ENCODE results near the gene ZBTB17.

- TF ChIP-seq, protein P1, sequence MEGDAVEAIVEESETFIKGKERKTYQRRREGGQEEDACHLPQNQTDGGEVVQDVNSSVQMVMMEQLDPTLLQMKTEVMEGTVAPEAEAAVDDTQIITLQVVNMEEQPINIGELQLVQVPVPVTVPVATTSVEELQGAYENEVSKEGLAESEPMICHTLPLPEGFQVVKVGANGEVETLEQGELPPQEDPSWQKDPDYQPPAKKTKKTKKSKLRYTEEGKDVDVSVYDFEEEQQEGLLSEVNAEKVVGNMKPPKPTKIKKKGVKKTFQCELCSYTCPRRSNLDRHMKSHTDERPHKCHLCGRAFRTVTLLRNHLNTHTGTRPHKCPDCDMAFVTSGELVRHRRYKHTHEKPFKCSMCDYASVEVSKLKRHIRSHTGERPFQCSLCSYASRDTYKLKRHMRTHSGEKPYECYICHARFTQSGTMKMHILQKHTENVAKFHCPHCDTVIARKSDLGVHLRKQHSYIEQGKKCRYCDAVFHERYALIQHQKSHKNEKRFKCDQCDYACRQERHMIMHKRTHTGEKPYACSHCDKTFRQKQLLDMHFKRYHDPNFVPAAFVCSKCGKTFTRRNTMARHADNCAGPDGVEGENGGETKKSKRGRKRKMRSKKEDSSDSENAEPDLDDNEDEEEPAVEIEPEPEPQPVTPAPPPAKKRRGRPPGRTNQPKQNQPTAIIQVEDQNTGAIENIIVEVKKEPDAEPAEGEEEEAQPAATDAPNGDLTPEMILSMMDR (conservative IDR thresholded peaks at IDR 0.05; ENCODE audit: low read length): no peak
- TF ChIP-seq EZH2phosphoT487 (IDR thresholded peaks at IDR 0.05; ENCODE audit: borderline replicate concordance): no peak
Observed at GRCh38 chr1:15939181-15940109, 36.5 kb downstream of the ZBTB17 start.

Measured in Loucy (cell line).